ENCODE results near the gene IFRD2. TPM values are rescaled to one million over a fixed set of nuclear protein-coding genes. Genes with fewer than 3 reads are reported as not detected.

The IFRD2 gene
- polyA plus RNA-seq, 1 of the 3 experiments (the other 2 are of a cell fraction), result 73.2 TPM

DNA sequence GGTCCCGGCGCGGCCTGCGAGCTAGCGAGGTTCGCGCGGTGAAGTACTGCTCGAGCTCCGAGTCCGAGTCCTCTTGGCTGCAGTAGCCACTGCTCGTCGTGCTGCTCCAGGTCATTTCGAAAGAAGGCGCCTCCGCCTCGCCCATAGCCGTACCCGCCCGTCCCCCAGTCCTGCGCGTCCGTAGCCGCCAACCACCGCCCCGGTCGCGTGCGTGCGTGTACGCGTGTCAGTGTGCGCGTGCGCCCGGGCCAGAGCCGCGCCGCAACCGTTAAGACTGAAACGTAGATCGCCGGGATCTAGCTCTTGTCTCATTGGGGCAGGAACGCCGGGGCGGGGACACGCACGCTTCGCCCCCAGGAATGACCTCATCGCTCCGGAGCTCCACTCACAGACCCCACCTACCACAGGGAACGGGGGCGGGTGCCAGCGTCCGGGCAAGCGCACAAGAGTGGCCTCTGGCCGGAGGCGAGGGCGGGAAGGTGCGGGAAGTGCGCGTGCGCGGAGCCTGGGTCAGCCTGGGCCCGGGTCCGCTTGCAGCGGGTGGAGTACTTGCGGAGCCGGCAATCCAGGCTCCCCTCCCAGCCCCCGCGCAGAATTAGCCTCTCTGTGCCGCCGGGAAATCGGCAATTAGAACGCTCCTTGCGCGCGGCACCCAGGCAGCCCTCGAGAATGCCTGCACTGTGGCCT is 45.1 kb upstream of the IFRD2 start:
- 0% methylated on average over 23 of the region's 79 CpGs for WGBS (ENCODE audit: low lambda C conversion rate)
- no peaks in the 10 kb centered on the region for H3K9me3 ChIP-seq
- H3K27ac ChIP-seq (ENCODE audit: low read depth in 2 of 2, low read length in 1 of 2), result peak overlapping the region; percentile 82 to 98
- peaks cover 57% of the 10 kb centered on the region for H3K79me2 ChIP-seq (ENCODE audit: insufficient read depth)
- H3K4me3 ChIP-seq (ENCODE audit: low read depth in 2 of 2, low read length in 1 of 2), result peak overlapping the region; percentile 77 to 79
- ChIA-PET POLR2A (interaction anchor here (0.5 to 3.6 kb wide), 16 partner anchors 10 to 232 kb away, joined by 3 to 38 read pairs (median 4); partner anchors contain the start of genes C3orf18, CYB561D2, HEMK1 and HYAL3), CTCF (interaction anchor here (0.7 to 6.8 kb wide), 17 partner anchors 10 to 229 kb away, joined by 3 to 60 read pairs (median 4); partner anchors contain the start of genes CYB561D2, HYAL1, HYAL2 and IFRD2)
- H2AFZ ChIP-seq (ENCODE audit: low read depth), result peak overlapping the region; percentile 84
- H3K9me2 ChIP-seq, result no peaks in the 10 kb centered on the region
- no peaks in the 10 kb centered on the region for H3K36me3 ChIP-seq (replicated peaks in 1 of 2; ENCODE audit: control insufficient read depth in 1 of 2, insufficient read depth in 2 of 2, low read length in 1 of 2)
- H4K20me1 ChIP-seq (ENCODE audit: insufficient read depth), result peaks cover 10% of the 10 kb centered on the region; the same call in 1 of the 2 replicates
- H3F3A ChIP-seq (replicated peaks; ENCODE audit: insufficient read depth), result peaks cover 3% of the 10 kb centered on the region
- no peaks in the 10 kb centered on the region for H3K27me3 ChIP-seq (ENCODE audit: insufficient read depth)
- peaks cover 10 to 33% of the 10 kb centered on the region in 2 experiments for H3K4me1 ChIP-seq (ENCODE audit: control insufficient read depth in 1 of 2, insufficient read depth in 2 of 2, low read depth in 1 of 2, low read length in 1 of 2)
- H3K9ac ChIP-seq, result peak overlapping the region; percentile 78
- peak; percentile 100 for DNase-seq
- peak overlapping the region; percentile 96 for H3K4me2 ChIP-seq
- TF ChIP-seq TAF1 (IDR thresholded peaks at IDR 0.05; ENCODE audit: borderline replicate concordance, low read depth, low read length), result no peak; the same call in none of the 2 replicates
- TF ChIP-seq USF1 (IDR thresholded peaks at IDR 0.05; ENCODE audit: borderline replicate concordance, low read depth), result no peak
- no peak; the same call in 1 of the 2 replicates for TF ChIP-seq JUND (IDR thresholded peaks at IDR 0.05)
- no peak for TF ChIP-seq FOXJ3 (CRISPR knock-in tag; IDR thresholded peaks at IDR 0.05)
- TF ChIP-seq GATA2 (CRISPR knock-in tag; IDR thresholded peaks at IDR 0.05), result no peak
- TF ChIP-seq FOSL2 (IDR thresholded peaks at IDR 0.05; ENCODE audit: borderline replicate concordance, low read depth), result no peak
- no peak for TF ChIP-seq RXRA (IDR thresholded peaks at IDR 0.05; ENCODE audit: borderline replicate concordance, low read depth)
- TF ChIP-seq YY1 (IDR thresholded peaks at IDR 0.05; ENCODE audit: low read depth), result no peak
- TF ChIP-seq, protein P1, sequence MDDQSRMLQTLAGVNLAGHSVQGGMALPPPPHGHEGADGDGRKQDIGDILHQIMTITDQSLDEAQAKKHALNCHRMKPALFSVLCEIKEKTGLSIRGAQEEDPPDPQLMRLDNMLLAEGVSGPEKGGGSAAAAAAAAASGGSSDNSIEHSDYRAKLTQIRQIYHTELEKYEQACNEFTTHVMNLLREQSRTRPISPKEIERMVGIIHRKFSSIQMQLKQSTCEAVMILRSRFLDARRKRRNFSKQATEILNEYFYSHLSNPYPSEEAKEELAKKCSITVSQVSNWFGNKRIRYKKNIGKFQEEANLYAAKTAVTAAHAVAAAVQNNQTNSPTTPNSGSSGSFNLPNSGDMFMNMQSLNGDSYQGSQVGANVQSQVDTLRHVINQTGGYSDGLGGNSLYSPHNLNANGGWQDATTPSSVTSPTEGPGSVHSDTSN (IDR thresholded peaks at IDR 0.05), result no peak
- peak; percentile 59; the same call in 1 of the 2 replicates for TF ChIP-seq RFX5 (IDR thresholded peaks at IDR 0.05; ENCODE audit: low read length)
- TF ChIP-seq MAX (IDR thresholded peaks at IDR 0.05; ENCODE audit: low read depth), result peak; percentile 87
- TF ChIP-seq MEF2A (IDR thresholded peaks at IDR 0.05; ENCODE audit: borderline replicate concordance, low read depth), result no peak
- no peak for TF ChIP-seq USF2 (IDR thresholded peaks at IDR 0.05; ENCODE audit: borderline replicate concordance, low read depth, low read length)
- peak; percentile 75 for TF ChIP-seq NRF1 (IDR thresholded peaks at IDR 0.05; ENCODE audit: low read depth, low read length)
- no peak for TF ChIP-seq RAD21 (IDR thresholded peaks at IDR 0.05; ENCODE audit: low read length)
- no peak for TF ChIP-seq SMC3 (IDR thresholded peaks at IDR 0.05; ENCODE audit: low read depth, low read length)
- TF ChIP-seq TEAD4 (IDR thresholded peaks at IDR 0.05; ENCODE audit: borderline replicate concordance, insufficient read depth), result no peak
- no peak for TF ChIP-seq REST (IDR thresholded peaks at IDR 0.05; ENCODE audit: low read depth, low read length)
- peak; percentile 76 for TF ChIP-seq POLR2AphosphoS5 (IDR thresholded peaks at IDR 0.05; ENCODE audit: low read depth, low read length)
- TF ChIP-seq CHD2 (IDR thresholded peaks at IDR 0.05; ENCODE audit: low read length, partially characterized antibody), result peak; percentile 25
- TF ChIP-seq EP300 (IDR thresholded peaks at IDR 0.05; ENCODE audit: borderline replicate concordance in 1 of 2, low read depth in 1 of 2, low read length in 1 of 2), result peak; percentile 13 to 41; a peak in 1 of 4 replicates
- TF ChIP-seq NFIC (IDR thresholded peaks at IDR 0.05; ENCODE audit: borderline replicate concordance), result no peak
- TF ChIP-seq TCF12 (IDR thresholded peaks at IDR 0.05), result no peak
- TF ChIP-seq CTCF (IDR thresholded peaks at IDR 0.05), result no peak
- 0 out of 2 replicates have a peak, but pooled peaks have one; percentile 34 for TF ChIP-seq FOXM1 (IDR thresholded peaks at IDR 0.05; ENCODE audit: low read depth)
- TF ChIP-seq RCOR1 (IDR thresholded peaks at IDR 0.05; ENCODE audit: low read length), result no peak

Data from SK-N-SH (cell line).